Body of pancreas (tissue), 4 donors: ENCODE measurements around the gene CFAP61. TPM values are rescaled to one million over a fixed set of nuclear protein-coding genes. Genes with fewer than 3 reads are reported as not detected.
"Not testable (repeated sequence)": the region's sequence is repeated elsewhere in the genome, so short reads cannot be mapped to it uniquely, and the experiment has no call there.

Experiments used
- ATAC-seq: fragments of 150-250 bp; one replicate; pipeline ENCODE4 v1.9.1; 2016
- DNase-seq, 4 donors: peaks; one replicate each; pipeline ENCODE4 v3.0.0-alpha.2; 2019
- H3K27ac ChIP-seq, 4 donors: fragments of 200-600 bp; sonication (generic); 1 replicate in 3 of 4; 2 replicates in 1 of 4; pipeline versions ENCODE4 v1.5.1 to v1.6.1; 2016 to 2019; ENCODE audit warnings: mild to moderate bottlenecking in 1 of 4, mixed read lengths in 1 of 4, moderate library complexity in 1 of 4
- H3K27me3 ChIP-seq, 2 donors: fragments of 200-600 bp; sonication (generic); one replicate each; pipeline ENCODE4 v1.6.0; 2016; ENCODE audit warnings: mild to moderate bottlenecking in 1 of 2
- H3K36me3 ChIP-seq, 2 donors: fragments of 200-600 bp; sonication (generic); replicated peaks in 1 of 2; 2 replicates each; pipeline ENCODE4 v1.5.1; 2016; ENCODE audit warnings: low read depth in 2 of 2; ENCODE audit not compliant: insufficient read depth in 1 of 2
- H3K4me1 ChIP-seq: fragments of 200-600 bp; sonication (generic); one replicate; pipeline ENCODE4 v1.6.0; 2016
- H3K4me3 ChIP-seq, 2 donors: fragments of 200-600 bp; sonication (generic); 1 replicate in 1 of 2; 2 replicates in 1 of 2; pipeline ENCODE4 v1.5.1; 2016 to 2019
- H3K9me3 ChIP-seq, 3 donors: fragments of 200-600 bp; sonication (generic); 1 replicate in 2 of 3; 2 replicates in 1 of 3; pipeline ENCODE4 v1.5.1; 2016
- POLR2A ChIP-seq, 3 donors: fragments of 450-650 bp; IDR thresholded peaks; one replicate each; pipeline ENCODE4 v1.6.1; 2016; ENCODE audit warnings: antibody characterized with exemption in 3 of 3, mild to moderate bottlenecking in 2 of 3
- WGBS, 2 donors: methylation state at CpG; one replicate each; pipeline ENCODE4 v1.1.5; 2017; 5-methylcytosine and 5-hydroxymethylcytosine counted together
- intact Hi-C: fragments of 100-400 bp; cut with DNase I; formaldehyde crosslinking; loops from one replicate; pipeline ENCODE4 v1.15.1; 2023
- total RNA-seq, 2 donors: library from RNA; depleted of rRNA; stranded (reverse); fragments of >200 nt; gene quantifications; one replicate each; pipeline ENCODE4 v1.1.0, GENCODE V29; 2016
- TF ChIP-seq, protein P1 (sequence below), 7 experiments: fragments of 450-650 bp in 4 of 7; fragments of 200-600 bp in 3 of 7; sonication (generic) in 3 of 7; IDR thresholded peaks; one replicate each; pipeline ENCODE4 v1.5.1; 2016 to 2019; ENCODE audit warnings: antibody characterized with exemption in 7 of 7

The CFAP61 gene, protein sequence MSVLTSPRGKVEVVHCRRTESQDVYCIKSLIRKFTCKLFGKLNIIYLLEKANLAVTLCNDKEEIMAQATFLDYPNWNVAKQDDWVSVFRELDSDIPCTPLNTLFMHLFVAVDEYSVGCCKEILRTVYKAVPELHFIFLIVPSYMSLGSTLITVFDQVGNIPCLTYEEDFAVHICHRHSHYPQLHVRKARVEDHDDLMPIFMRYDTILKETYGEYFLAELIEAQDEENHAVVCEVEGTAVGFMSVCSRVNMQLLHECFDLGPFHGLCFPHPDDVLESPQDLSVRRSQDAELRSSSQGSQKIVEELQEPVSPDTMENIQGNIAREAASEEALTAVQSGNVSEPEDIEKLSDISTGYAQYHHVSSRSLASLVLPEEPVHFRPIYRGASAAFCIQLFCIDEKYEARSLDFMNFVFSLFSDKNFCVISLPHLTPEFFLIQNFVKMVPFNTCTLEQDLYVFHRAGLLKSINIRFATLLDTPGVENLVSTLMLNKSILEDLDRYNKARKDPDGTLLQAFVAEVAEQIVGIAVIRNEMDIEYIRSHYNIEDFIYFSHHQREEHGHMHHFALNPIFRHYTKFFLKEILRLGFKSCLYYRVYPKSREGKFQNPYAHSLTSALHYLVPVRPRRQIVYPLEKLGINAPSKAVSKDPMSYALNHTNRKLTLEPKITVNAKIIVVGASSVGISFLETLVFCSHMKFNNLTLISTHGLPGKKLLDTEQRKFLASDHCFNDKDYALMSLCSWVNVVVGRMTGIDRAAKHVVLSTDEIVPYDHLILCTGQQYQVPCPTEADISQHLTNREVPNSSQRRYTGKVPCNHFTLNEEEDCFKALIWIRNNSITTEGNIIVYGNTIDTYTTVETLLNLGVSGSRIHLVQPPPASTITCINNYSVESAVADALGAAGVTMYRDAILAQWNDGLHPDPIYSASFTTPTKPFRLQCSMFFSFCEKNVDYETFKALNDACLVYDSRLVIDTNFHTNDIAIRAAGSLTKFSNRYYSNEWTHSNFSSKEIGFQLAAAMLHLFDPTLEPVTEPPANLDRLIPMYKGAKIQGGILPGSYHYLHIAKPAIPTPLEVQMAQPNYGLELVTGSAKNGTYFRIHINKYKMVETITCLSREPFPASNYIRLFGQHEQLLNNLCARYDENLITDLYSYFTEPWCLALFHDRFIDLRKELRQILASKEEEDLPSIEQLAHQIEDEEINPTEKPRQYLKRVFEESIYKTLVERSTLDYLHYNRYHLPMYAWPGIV
- total RNA-seq: under 1 TPM in 1 of 2 donors, not detected in 1; 0.52 TPM

DNA sequence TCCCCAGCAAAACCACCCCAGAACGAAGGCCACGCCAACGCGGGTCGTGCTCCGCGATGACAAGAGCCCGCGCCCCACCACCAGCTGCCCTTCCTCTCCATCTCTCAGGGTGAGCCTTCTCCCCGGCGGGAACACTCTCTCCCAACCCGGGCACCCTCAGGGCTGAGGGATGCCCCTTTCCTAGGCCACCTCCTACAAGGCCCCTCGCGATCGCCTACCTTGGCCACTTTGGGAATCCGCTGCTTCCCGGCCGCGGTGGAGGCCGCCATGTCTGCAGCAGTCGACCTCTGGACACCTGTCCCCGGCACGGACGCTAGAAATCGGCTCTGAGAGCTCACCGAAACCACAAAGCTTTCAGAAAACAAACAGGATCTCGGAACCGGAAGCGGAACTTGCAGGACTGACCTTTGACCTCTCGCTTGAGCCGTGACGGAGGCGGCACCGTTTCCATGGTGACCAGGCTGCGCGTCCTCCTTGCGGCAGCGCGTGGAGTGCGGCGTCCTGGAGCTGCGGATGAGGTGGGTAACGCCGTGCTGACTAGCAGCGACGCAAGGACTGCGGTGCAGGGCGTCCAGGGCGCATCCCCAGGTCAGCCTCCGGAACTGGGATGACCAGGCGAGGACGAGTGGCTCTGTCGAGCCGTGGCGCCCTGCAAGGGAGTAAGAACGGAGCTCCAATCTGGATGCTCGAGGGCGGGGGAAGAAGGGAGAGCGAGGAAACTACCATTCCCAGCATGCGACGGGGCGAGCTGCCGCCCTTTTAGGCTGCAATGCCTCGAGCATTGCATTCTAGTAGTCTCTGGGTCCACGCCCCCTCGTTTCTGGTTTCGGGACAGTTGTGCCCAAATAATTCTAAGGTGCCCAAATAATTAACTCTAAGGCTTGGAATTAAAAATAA, at the start of gene CFAP61, which contains the start of gene CRNKL1:
CFAP61 (plus strand) TSS at position 459 of the 897 bp plus-strand sequence. CDS start 4,122 bp downstream, outside the sequence.
CRNKL1 (minus strand) TSS at position 393 of the 897 bp plus-strand sequence; CDS start at position 269, 124 bp downstream.
- Histone ChIP-seq H3K27ac (peak within 1 kb of the TSS; percentile 68 to 91 (median 80)), H3K9me3 (no peaks in the 10 kb centered on the region), H3K4me1 (peaks cover 7% of the 10 kb centered on the region), H3K4me3 (peak within 1 kb of the TSS; percentile 68 to 82), H3K27me3 (no peaks in the 10 kb centered on the region), H3K36me3 (peaks cover 25% of the 10 kb centered on the region in 2 donors)
- TF ChIP-seq POLR2A (IDR thresholded peaks at IDR 0.05): peak in 2 of 3 donors; percentile 64 to 68
- TF ChIP-seq, protein P1, sequence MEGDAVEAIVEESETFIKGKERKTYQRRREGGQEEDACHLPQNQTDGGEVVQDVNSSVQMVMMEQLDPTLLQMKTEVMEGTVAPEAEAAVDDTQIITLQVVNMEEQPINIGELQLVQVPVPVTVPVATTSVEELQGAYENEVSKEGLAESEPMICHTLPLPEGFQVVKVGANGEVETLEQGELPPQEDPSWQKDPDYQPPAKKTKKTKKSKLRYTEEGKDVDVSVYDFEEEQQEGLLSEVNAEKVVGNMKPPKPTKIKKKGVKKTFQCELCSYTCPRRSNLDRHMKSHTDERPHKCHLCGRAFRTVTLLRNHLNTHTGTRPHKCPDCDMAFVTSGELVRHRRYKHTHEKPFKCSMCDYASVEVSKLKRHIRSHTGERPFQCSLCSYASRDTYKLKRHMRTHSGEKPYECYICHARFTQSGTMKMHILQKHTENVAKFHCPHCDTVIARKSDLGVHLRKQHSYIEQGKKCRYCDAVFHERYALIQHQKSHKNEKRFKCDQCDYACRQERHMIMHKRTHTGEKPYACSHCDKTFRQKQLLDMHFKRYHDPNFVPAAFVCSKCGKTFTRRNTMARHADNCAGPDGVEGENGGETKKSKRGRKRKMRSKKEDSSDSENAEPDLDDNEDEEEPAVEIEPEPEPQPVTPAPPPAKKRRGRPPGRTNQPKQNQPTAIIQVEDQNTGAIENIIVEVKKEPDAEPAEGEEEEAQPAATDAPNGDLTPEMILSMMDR (IDR thresholded peaks at IDR 0.05): peak in 4 of 7 experiments; percentile 26 to 46 (median 37)
- intact Hi-C loops: no loop called here
- ATAC-seq (peak; percentile 99), DNase-seq (peak; percentile 97 to 98 (median 98))
- WGBS, 2 donors: 0% methylated on average over 30 to 67 of the region's 67 CpGs

DNA sequence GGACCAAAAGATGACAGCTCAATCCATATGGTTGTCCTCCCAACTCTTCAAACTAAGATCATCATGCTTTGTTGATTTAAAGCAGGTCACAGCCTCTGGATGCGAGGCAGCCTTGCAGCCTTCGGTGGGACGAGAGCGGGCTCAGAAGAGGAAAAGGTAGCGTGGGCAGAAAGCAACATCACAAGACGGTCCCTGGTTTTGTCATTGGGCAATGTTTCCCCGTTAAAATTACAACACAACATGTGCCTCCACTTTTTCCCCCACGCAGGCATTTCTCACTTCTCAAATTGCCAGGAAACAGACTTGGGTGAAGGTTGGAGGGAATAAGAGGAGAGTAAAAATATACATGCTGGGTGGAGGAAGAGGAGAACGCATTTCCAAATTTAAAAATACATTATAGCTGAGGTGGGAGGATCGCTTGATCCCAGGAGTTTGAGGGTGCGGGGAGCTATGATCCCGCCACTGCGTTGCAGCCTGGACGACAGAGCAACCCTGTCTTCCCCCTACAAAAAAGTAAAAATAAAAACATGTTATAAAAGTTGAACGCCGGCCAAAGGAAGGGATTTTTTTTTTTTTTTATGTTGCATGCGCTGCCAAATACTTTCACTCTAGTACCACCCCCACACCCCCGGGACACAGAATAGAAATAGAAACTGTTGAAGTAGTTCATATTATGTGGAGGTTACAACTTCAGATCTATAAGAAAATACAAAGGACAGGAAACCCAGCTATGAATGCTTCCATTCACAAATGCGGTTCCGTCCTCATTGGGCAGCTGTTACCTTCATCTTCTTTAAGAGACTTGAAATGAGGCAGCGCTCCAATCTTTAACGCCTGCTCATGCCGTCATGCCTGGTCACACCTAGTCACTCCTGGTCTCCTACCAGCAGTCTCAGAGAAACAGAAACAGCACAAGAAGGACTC, 49.0 kb upstream of the CFAP61 start:
- 41 to 51% methylated on average over 23 of the region's 23 CpGs for WGBS, 2 donors
- intact Hi-C loops: loop anchor here (10.0 kb wide), 1 partner anchor 308 kb away; no protein-coding TSS in a partner anchor
- peaks cover 65% of the 10 kb centered on the region for H3K4me1 ChIP-seq

DNA sequence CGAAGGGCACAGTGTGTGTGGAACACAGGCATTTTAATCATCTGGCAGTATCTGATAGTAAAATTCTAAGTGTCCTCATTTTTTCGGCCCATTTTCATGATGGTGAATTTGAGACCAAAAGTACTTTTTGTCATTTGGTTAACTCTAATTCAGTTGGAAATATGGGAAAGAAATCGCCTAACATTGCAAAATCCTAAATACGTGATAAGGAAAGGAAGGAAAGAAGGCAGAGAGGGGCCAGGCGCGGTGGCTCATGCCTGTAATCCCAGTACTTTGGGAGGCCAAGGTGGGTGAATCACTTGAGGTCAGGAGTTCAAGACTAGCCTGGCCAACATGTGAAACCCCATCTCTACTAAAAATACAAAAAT, 48.4 kb upstream of the CFAP61 start:
- DNase-seq, H3K27me3 ChIP-seq, H3K36me3 ChIP-seq, ATAC-seq, H3K9me3 ChIP-seq, H3K4me3 ChIP-seq: not testable (repeated sequence)
- intact Hi-C loops: loop anchor here (10.0 kb wide), 1 partner anchor 309 kb away; no protein-coding TSS in a partner anchor
- Histone ChIP-seq H3K27ac (peak overlapping the region; percentile 30 to 69 (median 63)), H3K4me1 (peaks cover 58% of the 10 kb centered on the region)
- 40 to 47% methylated on average over 6 of the region's 6 CpGs for WGBS, 2 donors

More for the DNA sequence above, 49.0 kb upstream of the CFAP61 start:
- Histone ChIP-seq H3K27ac (peak overlapping the region; percentile 30 to 69 (median 63)), H3K36me3 (peaks cover 0 to 7% of the 10 kb centered on the region in 2 donors), H3K27me3 (no peaks in the 10 kb centered on the region), H3K4me3 (no peak overlapping the region), H3K9me3 (no peaks in the 10 kb centered on the region)
- ATAC-seq (peak; percentile 76), DNase-seq (peak; percentile 67 to 79 (median 72))
- peak in 2 of 3 donors; percentile 27 to 36 for TF ChIP-seq POLR2A (IDR thresholded peaks at IDR 0.05)
- TF ChIP-seq, protein P1 (IDR thresholded peaks at IDR 0.05): no peak

DNA sequence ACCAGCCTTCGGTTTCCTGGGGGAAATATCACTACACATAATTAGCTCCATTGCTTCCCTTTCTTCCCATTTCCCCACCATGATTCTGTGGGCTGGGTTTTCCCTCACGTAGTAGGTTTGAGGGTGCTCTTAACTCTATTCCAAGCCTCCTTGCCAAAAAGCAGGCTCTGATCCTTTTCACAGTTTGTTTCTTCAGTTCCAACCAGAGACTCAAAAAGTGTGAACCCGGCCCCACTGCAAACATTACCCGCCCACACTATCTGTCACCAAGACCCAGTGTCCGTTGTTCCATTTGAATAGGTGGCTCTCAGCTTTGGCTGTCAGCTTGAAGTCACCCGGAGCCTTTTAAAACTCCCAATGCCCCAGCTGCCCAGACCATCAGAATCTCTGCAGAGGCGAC, 47.0 kb upstream of the CFAP61 start:
- H3K27ac ChIP-seq: peak overlapping the region in 3 of 4 donors; percentile 17 to 42 (median 35)

More for the DNA sequence above, 47.0 kb upstream of the CFAP61 start:
- H3K4me1 ChIP-seq: peaks cover 52% of the 10 kb centered on the region
- no peaks in the 10 kb centered on the region for H3K27me3 ChIP-seq
- H3K9me3 ChIP-seq: no peaks in the 10 kb centered on the region
- no peak overlapping the region for H3K4me3 ChIP-seq
- DNase-seq: no peak
- 28 to 31% methylated on average over 7 of the region's 7 CpGs for WGBS, 2 donors
- peaks cover 0 to 5% of the 10 kb centered on the region in 2 donors for H3K36me3 ChIP-seq
- ATAC-seq: no peak
- TF ChIP-seq, protein P1 (IDR thresholded peaks at IDR 0.05): no peak
- TF ChIP-seq POLR2A (IDR thresholded peaks at IDR 0.05): no peak
- intact Hi-C loops: loop anchor here (10.0 kb wide), 1 partner anchor 311 kb away; no protein-coding TSS in a partner anchor
